ENCODE measurements around the gene APH1A. TPM values are rescaled to one million over a fixed set of nuclear protein-coding genes. Genes with fewer than 3 reads are reported as not detected.

The APH1A gene
- total and polyA plus RNA-seq, 2 of the 13 experiments (the other 11 are each of a cell fraction or from before 2014, with no cell fraction given) = 114 to 130 TPM

- TF ChIP-seq ZNF280D (CRISPR knock-in tag; IDR thresholded peaks at IDR 0.05) (no peak), HNF1B (CRISPR knock-in tag; IDR thresholded peaks at IDR 0.05) (peak; percentile 50; the same call in 1 of the 2 replicates), HBP1 (CRISPR knock-in tag; IDR thresholded peaks at IDR 0.05; ENCODE audit: low read depth) (peak; percentile 26; the same call in 1 of the 2 replicates), ZNF33A (CRISPR knock-in tag; IDR thresholded peaks at IDR 0.05; ENCODE audit: borderline replicate concordance) (peak; percentile 14; the same call in 1 of the 2 replicates), ZFP41 (CRISPR knock-in tag; IDR thresholded peaks at IDR 0.05; ENCODE audit: borderline replicate concordance) (peak; percentile 48; the same call in 1 of the 2 replicates), BRD4 (CRISPR knock-in tag; IDR thresholded peaks at IDR 0.05) (no peak), ZGPAT (CRISPR knock-in tag; IDR thresholded peaks at IDR 0.05) (peak; percentile 75), KDM5B (CRISPR knock-in tag; IDR thresholded peaks at IDR 0.05; ENCODE audit: borderline replicate concordance) (peak; percentile 42), ZBTB10 (CRISPR knock-in tag; IDR thresholded peaks at IDR 0.05; ENCODE audit: borderline replicate concordance) (peak; percentile 85; the same call in 1 of the 2 replicates), CEBPG (CRISPR knock-in tag; IDR thresholded peaks at IDR 0.05) (no peak), HDAC2 (CRISPR knock-in tag; IDR thresholded peaks at IDR 0.05) (peak; percentile 62), HMGXB4 (CRISPR knock-in tag; IDR thresholded peaks at IDR 0.05; ENCODE audit: borderline replicate concordance in 1 of 2, low read depth in 1 of 2) (peak; percentile 64 to 70; a peak in 3 of 4 replicates), ZNF362 (CRISPR knock-in tag; IDR thresholded peaks at IDR 0.05; ENCODE audit: borderline replicate concordance) (peak; percentile 74)
Measured at GRCh38 chr1:150234566-150235293, 34.1 kb downstream of the APH1A start (continued).

Data from HepG2 (cell line).